HG03159 (cell line): ENCODE data around the gene RNFT2.

ENCODE experiments used
- ATAC-seq: cut with Tn5 transposase; IDR thresholded peaks from one replicate; pipeline ENCODE4 v1.9.1; 2021; ENCODE audit warnings: mild to moderate bottlenecking, moderate library complexity; ENCODE audit not compliant: unreplicated experiment

RNFT2 gene

GRCh38 chr12:116737774-116738657 is at the start of gene RNFT2, which contains the start of gene SPRING1:
Gene RNFT2, plus strand, starts transcription at chr12:116738315. Its CDS starts 2,183 bp downstream, at chr12:116740498.
Gene SPRING1, minus strand, starts transcription at chr12:116738069. Its CDS starts 169 bp downstream, at chr12:116737900.
- peak; percentile 97 for ATAC-seq

GRCh38 chr12:116689521-116689920 is 48.6 kb upstream of the RNFT2 start:
- ATAC-seq, result no peak

GRCh38 chr12:116689979-116690744 is 48.0 kb upstream of the RNFT2 start:
- no peak for ATAC-seq

GRCh38 chr12:116691205-116691604 is 46.9 kb upstream of the RNFT2 start:
- ATAC-seq, result no peak

- no peak for ATAC-seq
Observed at GRCh38 chr12:116691636-116692035, 46.5 kb upstream of the RNFT2 start.

GRCh38 chr12:116692605-116693004 is 45.5 kb upstream of the RNFT2 start:
- ATAC-seq, result no peak

GRCh38 chr12:116693286-116694227 is 44.6 kb upstream of the RNFT2 start:
- ATAC-seq, result no peak

- ATAC-seq, result no peak
Observed at GRCh38 chr12:116694653-116695463, 43.3 kb upstream of the RNFT2 start.

GRCh38 chr12:116695464-116695725 is 42.7 kb upstream of the RNFT2 start:
- ATAC-seq, result no peak

- ATAC-seq, result no peak
Observed at GRCh38 chr12:116697305-116697704, 40.8 kb upstream of the RNFT2 start.

GRCh38 chr12:116697716-116698115 is 40.4 kb upstream of the RNFT2 start:
- no peak for ATAC-seq

GRCh38 chr12:116698116-116698515 is 40.0 kb upstream of the RNFT2 start:
- ATAC-seq, result no peak

- no peak for ATAC-seq
Observed at GRCh38 chr12:116698554-116699075, 39.5 kb upstream of the RNFT2 start.

- ATAC-seq, result no peak
Observed at GRCh38 chr12:116700066-116700465, 38.0 kb upstream of the RNFT2 start.

GRCh38 chr12:116701432-116701831 is 36.7 kb upstream of the RNFT2 start:
- no peak for ATAC-seq

GRCh38 chr12:116703214-116703795 is 34.8 kb upstream of the RNFT2 start:
- ATAC-seq, result peak; percentile 67

GRCh38 chr12:116707751-116708150 is 30.4 kb upstream of the RNFT2 start:
- no peak for ATAC-seq

- no peak for ATAC-seq
Observed at GRCh38 chr12:116708826-116709756, 29.0 kb upstream of the RNFT2 start.
